ENCODE results near the gene MAJIN.
A peak's percentile ranks its signal among the peaks of the same experiment; 100 is the strongest.

The MAJIN gene

DNA sequence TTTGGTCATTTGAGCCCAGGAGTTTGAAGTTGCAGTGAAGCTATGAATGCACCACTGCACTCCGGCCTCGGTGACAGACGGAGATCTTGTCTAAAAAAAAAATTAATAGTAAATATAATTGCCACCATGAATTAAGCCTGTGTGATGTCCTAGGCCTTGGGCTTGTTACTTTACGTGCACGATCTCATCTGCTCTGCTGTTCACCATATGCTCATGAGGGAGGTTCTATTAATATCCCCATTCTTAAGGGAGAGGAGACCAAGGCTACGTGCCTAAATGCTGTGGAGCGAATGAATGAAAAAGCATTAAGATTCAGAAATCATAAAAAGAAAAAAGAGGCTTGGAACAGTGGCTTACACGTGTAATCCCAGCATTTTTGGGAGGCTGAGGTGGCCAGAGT lies 52.3 kb downstream of the MAJIN start:
- H3K14ac ChIP-seq (ENCODE audit: low read length), result no peak overlapping the region
- H2AFZ ChIP-seq (ENCODE audit: insufficient read depth, low read length, poor library complexity), result no peak overlapping the region
- no peaks in the 10 kb centered on the region for H3K27me3 ChIP-seq (ENCODE audit: insufficient read depth, low read length)
- peaks cover 4% of the 10 kb centered on the region for H3K79me2 ChIP-seq (ENCODE audit: control insufficient read depth, insufficient read depth, low read length, poor library complexity)
- no peak overlapping the region for H4K12ac ChIP-seq (ENCODE audit: low read depth, low read length)
- H3K18ac ChIP-seq (ENCODE audit: low read length), result no peak overlapping the region
- peaks cover 11% of the 10 kb centered on the region for H3K79me1 ChIP-seq (ENCODE audit: low read length)
- H4K91ac ChIP-seq (ENCODE audit: low read depth, low read length), result no peak overlapping the region
- H3K4ac ChIP-seq (ENCODE audit: low read depth, low read length), result no peak overlapping the region
- no peak overlapping the region for H3K9ac ChIP-seq (ENCODE audit: low read length)
- H2BK12ac ChIP-seq (ENCODE audit: low read length), result no peak overlapping the region
- H2BK120ac ChIP-seq (ENCODE audit: insufficient read depth, low read length, poor library complexity), result no peak overlapping the region
- WGBS (ENCODE audit: extremely low coverage, insufficient coverage, insufficient read length), result no CpG with 5 or more reads among the region's 8 CpGs
- no peak overlapping the region for H3K4me2 ChIP-seq (ENCODE audit: low read length)
- peaks cover 2% of the 10 kb centered on the region for H3K9me3 ChIP-seq (ENCODE audit: insufficient read depth, low read depth, low read length)
- H4K8ac ChIP-seq (ENCODE audit: low read depth, low read length), result no peak overlapping the region
- no peak for DNase-seq
- H3K27ac ChIP-seq (ENCODE audit: low read depth, low read length), result no peak overlapping the region
- H3K4me3 ChIP-seq (ENCODE audit: low read depth, low read length), result no peak overlapping the region
- no peak overlapping the region for H2AK5ac ChIP-seq (ENCODE audit: low read length)
- no peak overlapping the region for H3K23ac ChIP-seq (ENCODE audit: low read length)
- H3K36me3 ChIP-seq (ENCODE audit: control insufficient read depth in 1 of 2, insufficient read depth in 2 of 2, low read length in 2 of 2), result no peaks in the 10 kb centered on the region
- H2BK5ac ChIP-seq (ENCODE audit: low read depth, low read length, poor library complexity), result no peak overlapping the region
- H3K4me1 ChIP-seq (ENCODE audit: control insufficient read depth in 1 of 2, insufficient read depth in 2 of 2, low read length in 2 of 2), result peaks cover 6 to 8% of the 10 kb centered on the region in 2 experiments

DNA sequence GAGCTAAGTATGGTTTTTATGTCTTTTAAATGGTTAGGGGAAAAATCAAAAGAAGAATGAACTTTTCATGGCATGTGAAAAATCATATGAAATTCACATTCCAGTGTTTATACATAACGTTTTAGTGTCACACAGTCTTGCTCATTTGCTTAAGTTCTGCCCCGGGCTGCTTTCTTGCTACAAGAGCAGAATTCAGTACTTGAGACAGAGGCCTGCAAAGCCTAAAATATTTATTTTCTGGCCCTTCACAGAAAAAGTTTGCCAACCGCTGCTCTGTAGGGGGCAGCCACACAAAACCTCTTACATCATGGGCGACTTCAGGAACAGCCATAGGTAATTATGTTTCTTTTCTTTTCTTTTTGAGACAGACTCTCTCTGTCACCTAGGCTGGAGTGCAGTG lies 53.9 kb downstream of the MAJIN start:
- no peak overlapping the region for H4K91ac ChIP-seq (ENCODE audit: low read depth, low read length)
- H3K27ac ChIP-seq (ENCODE audit: low read depth, low read length), result no peak overlapping the region
- no peak overlapping the region for H2BK5ac ChIP-seq (ENCODE audit: low read depth, low read length, poor library complexity)
- H3K4me3 ChIP-seq (ENCODE audit: low read depth, low read length), result no peak overlapping the region
- peak in 1 of 2 donors; percentile 29 for DNase-seq
- H3K4me2 ChIP-seq (ENCODE audit: low read length), result no peak overlapping the region
- WGBS (ENCODE audit: extremely low coverage, insufficient coverage, insufficient read length), result no CpG with 5 or more reads among the region's 4 CpGs
- no peak overlapping the region for H3K23ac ChIP-seq (ENCODE audit: low read length)
- H3K4ac ChIP-seq (ENCODE audit: low read depth, low read length), result no peak overlapping the region
- no peaks in the 10 kb centered on the region for H3K27me3 ChIP-seq (ENCODE audit: insufficient read depth, low read length)
- H3K14ac ChIP-seq (ENCODE audit: low read length), result no peak overlapping the region
- H4K12ac ChIP-seq (ENCODE audit: low read depth, low read length), result no peak overlapping the region
- no peak overlapping the region for H2BK120ac ChIP-seq (ENCODE audit: insufficient read depth, low read length, poor library complexity)
- H2BK12ac ChIP-seq (ENCODE audit: low read length), result no peak overlapping the region
- peaks cover 6% of the 10 kb centered on the region for H3K79me1 ChIP-seq (ENCODE audit: low read length)
- H3K18ac ChIP-seq (ENCODE audit: low read length), result no peak overlapping the region
- peaks cover 4 to 8% of the 10 kb centered on the region in 2 experiments for H3K4me1 ChIP-seq (ENCODE audit: control insufficient read depth in 1 of 2, insufficient read depth in 2 of 2, low read length in 2 of 2)
- no peak overlapping the region for H3K9ac ChIP-seq (ENCODE audit: low read length)
- H3K79me2 ChIP-seq (ENCODE audit: control insufficient read depth, insufficient read depth, low read length, poor library complexity), result peaks cover 4% of the 10 kb centered on the region
- no peak overlapping the region for H2AFZ ChIP-seq (ENCODE audit: insufficient read depth, low read length, poor library complexity)
- no peak overlapping the region for H2AK5ac ChIP-seq (ENCODE audit: low read length)
- peaks cover 13 to 15% of the 10 kb centered on the region in 2 experiments for H3K36me3 ChIP-seq (ENCODE audit: control insufficient read depth in 1 of 2, insufficient read depth in 2 of 2, low read length in 2 of 2)
- peaks cover 3% of the 10 kb centered on the region for H3K9me3 ChIP-seq (ENCODE audit: insufficient read depth, low read depth, low read length)
- peak overlapping the region; percentile 9 for H4K8ac ChIP-seq (ENCODE audit: low read depth, low read length)

DNA sequence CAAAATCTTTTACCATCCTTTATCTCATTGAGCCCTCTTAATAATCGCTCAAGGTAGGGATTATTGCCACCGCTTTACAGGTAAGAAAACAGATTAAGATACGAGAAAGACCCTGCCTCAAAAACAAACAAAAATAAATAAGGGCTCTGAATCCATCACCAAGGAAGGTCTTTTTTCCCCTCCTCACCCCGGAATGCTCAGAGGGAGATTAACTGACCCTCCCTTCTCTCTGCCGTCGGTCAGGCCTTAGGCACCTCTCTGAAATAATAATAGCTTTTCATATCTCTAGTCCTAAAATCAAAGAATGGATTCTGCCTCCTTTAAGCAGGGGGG lies 54.3 kb downstream of the MAJIN start:
- Histone ChIP-seq H2BK5ac (ENCODE audit: low read depth, low read length, poor library complexity) (no peak overlapping the region), H2BK120ac (ENCODE audit: insufficient read depth, low read length, poor library complexity) (no peak overlapping the region), H3K79me1 (ENCODE audit: low read length) (peaks cover 6% of the 10 kb centered on the region), H4K12ac (ENCODE audit: low read depth, low read length) (no peak overlapping the region), H3K79me2 (ENCODE audit: control insufficient read depth, insufficient read depth, low read length, poor library complexity) (peaks cover 4% of the 10 kb centered on the region), H3K23ac (ENCODE audit: low read length) (no peak overlapping the region), H3K18ac (ENCODE audit: low read length) (no peak overlapping the region), H3K4me3 (ENCODE audit: low read depth, low read length) (no peak overlapping the region), H2AK5ac (ENCODE audit: low read length) (no peak overlapping the region), H3K27ac (ENCODE audit: low read depth, low read length) (peak overlapping the region; percentile 16), H3K4me1 (ENCODE audit: control insufficient read depth in 1 of 2, insufficient read depth in 2 of 2, low read length in 2 of 2) (peaks cover 4 to 8% of the 10 kb centered on the region in 2 experiments), H3K9me3 (ENCODE audit: insufficient read depth, low read depth, low read length) (peaks cover 2% of the 10 kb centered on the region), H3K14ac (ENCODE audit: low read length) (no peak overlapping the region), H3K4ac (ENCODE audit: low read depth, low read length) (no peak overlapping the region), H3K9ac (ENCODE audit: low read length) (no peak overlapping the region), H3K36me3 (ENCODE audit: control insufficient read depth in 1 of 2, insufficient read depth in 2 of 2, low read length in 2 of 2) (peaks cover 17 to 19% of the 10 kb centered on the region in 2 experiments), H3K4me2 (ENCODE audit: low read length) (peak overlapping the region; percentile 72), H3K27me3 (ENCODE audit: insufficient read depth, low read length) (no peaks in the 10 kb centered on the region), H4K8ac (ENCODE audit: low read depth, low read length) (peak overlapping the region; percentile 63), H2AFZ (ENCODE audit: insufficient read depth, low read length, poor library complexity) (no peak overlapping the region), H4K91ac (ENCODE audit: low read depth, low read length) (peak overlapping the region; percentile 47), H2BK12ac (ENCODE audit: low read length) (no peak overlapping the region)
- DNase-seq, result no peak
- WGBS (ENCODE audit: extremely low coverage, insufficient coverage, insufficient read length), result no CpG with 5 or more reads among the region's 6 CpGs

DNA sequence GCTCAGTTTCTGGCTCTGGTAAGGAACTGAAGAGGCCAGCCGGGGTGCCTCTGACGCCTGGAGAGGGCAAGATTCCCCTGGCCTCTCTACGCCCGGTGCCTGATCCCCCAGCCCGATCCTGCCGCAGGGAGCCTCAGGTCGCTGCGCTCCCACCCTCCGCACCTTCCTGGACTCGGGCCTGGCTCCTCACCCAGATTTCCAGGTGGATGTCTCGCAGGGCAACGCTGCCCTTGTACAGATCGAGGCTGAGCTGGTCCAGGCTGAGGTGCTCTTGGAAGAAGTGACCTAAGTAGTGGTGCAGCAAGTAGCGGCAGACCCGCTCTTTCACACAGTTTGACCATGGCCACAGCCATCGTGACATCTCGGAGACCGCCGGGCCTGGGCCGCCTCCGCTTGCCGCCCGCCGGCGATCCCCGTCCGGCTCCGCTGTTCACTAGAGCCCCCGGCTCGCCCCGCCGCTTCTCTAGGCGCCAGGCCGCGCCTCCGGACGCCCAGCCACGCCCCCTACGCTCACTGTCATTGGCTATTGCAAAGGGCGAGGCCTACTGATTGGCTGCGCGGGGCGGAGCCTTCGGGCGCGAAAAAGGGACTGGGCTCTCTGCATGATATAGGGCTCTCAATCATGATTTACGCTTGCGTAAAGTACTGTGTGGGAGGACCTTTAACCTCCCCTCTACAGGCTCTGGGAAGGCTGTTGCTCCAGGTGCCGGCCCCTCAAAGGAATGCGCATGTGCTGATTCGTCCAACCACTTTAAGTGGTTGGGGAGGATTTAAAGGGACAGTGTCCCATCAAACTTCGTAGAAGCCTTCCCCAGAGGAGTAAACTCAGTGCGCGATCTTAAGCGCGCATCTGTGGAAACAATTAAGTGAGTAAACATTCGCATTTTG lies 54.9 kb downstream of the MAJIN start, which contains the start of gene ATG2A:
Gene ATG2A (minus strand): TSS at position 435 of the 888 bp plus-strand sequence. CDS start 74 bp downstream, at position 361.
- peak within 1 kb of the TSS; percentile 26 for H2BK120ac ChIP-seq (ENCODE audit: insufficient read depth, low read length, poor library complexity)
- H3K79me2 ChIP-seq (ENCODE audit: control insufficient read depth, insufficient read depth, low read length, poor library complexity), result peaks cover 4% of the 10 kb centered on the region
- H3K9ac ChIP-seq (ENCODE audit: low read length), result peak within 1 kb of the TSS; percentile 77
- peak within 1 kb of the TSS; percentile 16 for H3K27ac ChIP-seq (ENCODE audit: low read depth, low read length)
- H3K36me3 ChIP-seq (ENCODE audit: control insufficient read depth in 1 of 2, insufficient read depth in 2 of 2, low read length in 2 of 2), result peaks cover 21 to 23% of the 10 kb centered on the region in 2 experiments
- no peak within 1 kb of the TSS for H3K23ac ChIP-seq (ENCODE audit: low read length)
- WGBS (ENCODE audit: extremely low coverage, insufficient coverage, insufficient read length), result no CpG with 5 or more reads among the region's 57 CpGs
- peaks cover 4 to 8% of the 10 kb centered on the region in 2 experiments for H3K4me1 ChIP-seq (ENCODE audit: control insufficient read depth in 1 of 2, insufficient read depth in 2 of 2, low read length in 2 of 2)
- H3K4me2 ChIP-seq (ENCODE audit: low read length), result peak within 1 kb of the TSS; percentile 75
- H3K4ac ChIP-seq (ENCODE audit: low read depth, low read length), result peak within 1 kb of the TSS; percentile 81
- H2AK5ac ChIP-seq (ENCODE audit: low read length), result peak within 1 kb of the TSS; percentile 17
- H3K79me1 ChIP-seq (ENCODE audit: low read length), result peaks cover 6% of the 10 kb centered on the region
- peak within 1 kb of the TSS; percentile 63 for H4K12ac ChIP-seq (ENCODE audit: low read depth, low read length)
- DNase-seq, result peak; percentile 99 to 100
- peak within 1 kb of the TSS; percentile 58 for H3K18ac ChIP-seq (ENCODE audit: low read length)
- H2BK12ac ChIP-seq (ENCODE audit: low read length), result no peak within 1 kb of the TSS
- peak within 1 kb of the TSS; percentile 79 for H3K14ac ChIP-seq (ENCODE audit: low read length)
- H2AFZ ChIP-seq (ENCODE audit: insufficient read depth, low read length, poor library complexity), result peak within 1 kb of the TSS; percentile 24
- H3K27me3 ChIP-seq (ENCODE audit: insufficient read depth, low read length), result no peaks in the 10 kb centered on the region
- H3K4me3 ChIP-seq (ENCODE audit: low read depth, low read length), result peak within 1 kb of the TSS; percentile 77
- peak within 1 kb of the TSS; percentile 64 for H4K91ac ChIP-seq (ENCODE audit: low read depth, low read length)
- H4K8ac ChIP-seq (ENCODE audit: low read depth, low read length), result peak within 1 kb of the TSS; percentile 64
- H2BK5ac ChIP-seq (ENCODE audit: low read depth, low read length, poor library complexity), result peak within 1 kb of the TSS; percentile 28
- H3K9me3 ChIP-seq (ENCODE audit: insufficient read depth, low read depth, low read length), result peaks cover 2% of the 10 kb centered on the region

All from trophoblast cell (in vitro differentiated cells and primary cell).